DOHH2 (cell line): ENCODE data around the gene RASL12.
A peak's percentile ranks its signal among the peaks of the same experiment; 100 is the strongest.

Experiments
- CTCF ChIP-seq: fragments of 200-600 bp; sonication (generic); IDR thresholded peaks from one replicate; pipeline ENCODE4 v1.5.1; 2014; ENCODE audit warnings: antibody characterized with exemption, mild to moderate bottlenecking, low read depth, low read length; ENCODE audit not compliant: poor library complexity, severe bottlenecking
- EZH2phosphoT487 ChIP-seq: fragments of 200-600 bp; sonication (generic); IDR thresholded peaks from 2 replicates; pipeline ENCODE4 v1.6.1; 2017; ENCODE audit warnings: borderline replicate concordance, mild to moderate bottlenecking, antibody characterized with exemption, low read length, moderate library complexity, mixed read lengths

GRCh38 chr15:65085990-65086679, 18.3 kb upstream of the RASL12 start:
- peak; percentile 54 for TF ChIP-seq CTCF
- no peak for TF ChIP-seq EZH2phosphoT487
